H1 (cell line): ENCODE data around the gene WDR37. TPM values are rescaled to one million over a fixed set of nuclear protein-coding genes. Genes with fewer than 3 reads are reported as not detected.

Experiments
- CTCF ChIA-PET: fragments of 300-600 bp; sonication (Branson Sonifier 250); formaldehyde crosslinking; loops from one replicate; lab custom pipeline; 2021; ENCODE audit not compliant: partially characterized antibody; lab: Charles Lee
- POLR2A ChIA-PET: fragments of 300-600 bp; sonication (Branson Sonifier 250); formaldehyde crosslinking; loops from one replicate; lab custom pipeline; 2021; ENCODE audit warnings: inconsistent platforms; ENCODE audit not compliant: partially characterized antibody; lab: Charles Lee
- DNase-seq, 2 experiments: peaks; one replicate each; pipeline versions ENCODE4 v3.0.0 to v3.0.0-alpha.2; 2010 to 2022; ENCODE audit warnings: low spot score in 2 of 2, low read depth in 1 of 2, mixed read lengths in 1 of 2
- FAIRE-seq: peaks from 2 replicates; lab custom pipeline; 2011; peaks lifted over from hg19 to GRCh38; lab: Jason Lieb, UNC
- H2AFZ ChIP-seq: 2 replicates; pipeline ENCODE4 v1.8.1; 2012; ENCODE audit warnings: low read length, inconsistent platforms
- H2AK5ac ChIP-seq: 2 replicates; pipeline ENCODE4 v1.6.1; 2013; ENCODE audit warnings: low read depth, low read length
- H2BK120ac ChIP-seq: replicated peaks from 2 replicates; pipeline ENCODE3; 2013; ENCODE audit warnings: low read depth, low read length, inconsistent platforms
- H2BK12ac ChIP-seq: 2 replicates; pipeline ENCODE4 v1.6.1; 2013; ENCODE audit warnings: low read depth, low read length
- H2BK15ac ChIP-seq: 2 replicates; pipeline ENCODE4 v1.6.1; 2013; ENCODE audit warnings: low read length
- H2BK20ac ChIP-seq: 2 replicates; pipeline ENCODE4 v1.6.1; 2013; ENCODE audit warnings: low read length
- H2BK5ac ChIP-seq: 2 replicates; pipeline ENCODE4 v1.6.1; 2013; ENCODE audit warnings: low read depth, low read length
- H3K14ac ChIP-seq: 2 replicates; pipeline ENCODE4 v1.6.1; 2013; ENCODE audit warnings: inconsistent platforms; ENCODE audit not compliant: insufficient read length
- H3K18ac ChIP-seq: 2 replicates; pipeline ENCODE4 v1.6.1; 2013; ENCODE audit warnings: low read length; ENCODE audit errors: extremely low read depth
- H3K23ac ChIP-seq: 2 replicates; pipeline ENCODE4 v1.6.1; 2013; ENCODE audit warnings: inconsistent platforms; ENCODE audit not compliant: insufficient read length
- H3K23me2 ChIP-seq: 2 replicates; pipeline ENCODE4 v1.6.1; 2013; ENCODE audit warnings: low read depth, low read length
- H3K27ac ChIP-seq: 2 replicates; pipeline ENCODE4 v1.6.1; 2011; ENCODE audit warnings: low read depth, low read length, inconsistent platforms
- H3K27me3 ChIP-seq, 4 experiments: replicated peaks in 1 of 4; 1 replicate in 1 of 4; 2 replicates in 3 of 4; pipeline versions ENCODE4 v1.6.1 to v1.8.1; 2011 to 2013; ENCODE audit warnings: low read length in 3 of 4, mild to moderate bottlenecking in 3 of 4, inconsistent platforms in 2 of 4, mixed read lengths in 2 of 4, moderate library complexity in 1 of 4; ENCODE audit not compliant: control insufficient read depth in 3 of 4, insufficient read depth in 3 of 4; ENCODE audit errors: extremely low read depth in 1 of 4
- H3K36me3 ChIP-seq, 4 experiments: 2 replicates each; pipeline versions ENCODE4 v1.6.1 to v1.8.1; 2011 to 2013; ENCODE audit warnings: mild to moderate bottlenecking in 4 of 4, low read length in 3 of 4, moderate library complexity in 2 of 4, control low read depth in 1 of 4, inconsistent platforms in 1 of 4; ENCODE audit not compliant: insufficient read depth in 4 of 4, control insufficient read depth in 2 of 4
- H3K4ac ChIP-seq: replicated peaks from 2 replicates; pipeline ENCODE3; 2013; ENCODE audit warnings: low read length, low read depth, mixed read lengths, inconsistent platforms; ENCODE audit not compliant: insufficient read length
- H3K4me1 ChIP-seq, 4 experiments: replicated peaks in 1 of 4; 1 replicate in 1 of 4; 2 replicates in 3 of 4; pipeline versions ENCODE4 v1.6.1 to v1.8.1; 2011 to 2013; ENCODE audit warnings: low read length in 3 of 4, inconsistent platforms in 2 of 4, mixed read lengths in 1 of 4; ENCODE audit not compliant: insufficient read depth in 4 of 4, control insufficient read depth in 3 of 4
- H3K4me2 ChIP-seq, 2 experiments: 2 replicates each; pipeline versions ENCODE4 v1.6.1 to v1.8.1; 2011 to 2013; ENCODE audit warnings: low read depth in 2 of 2, low read length in 2 of 2, control low read depth in 1 of 2, inconsistent platforms in 1 of 2, mild to moderate bottlenecking in 1 of 2; ENCODE audit not compliant: insufficient read depth in 1 of 2
- H3K4me3 ChIP-seq, 4 experiments: fragments of 200-600, 300-600 bp in 1 of 4; sonication (generic), shearing (Covaris generic), sonication (Bioruptor Twin) in 1 of 4; 2 replicates each; pipeline versions ENCODE4 v1.5.1 to v1.8.1; 2011 to 2016; ENCODE audit warnings: low read length in 4 of 4, low read depth in 3 of 4, control low read depth in 2 of 4, inconsistent platforms in 2 of 4, mild to moderate bottlenecking in 2 of 4, mixed read lengths in 1 of 4, moderate library complexity in 1 of 4; ENCODE audit not compliant: insufficient read depth in 2 of 4; ENCODE audit errors: extremely low read depth in 1 of 4
- H3K56ac ChIP-seq: replicated peaks from 2 replicates; pipeline ENCODE3; 2013; ENCODE audit warnings: low read depth, mild to moderate bottlenecking, mixed read lengths, low read length, inconsistent platforms; ENCODE audit not compliant: insufficient read length
- H3K79me1 ChIP-seq: 2 replicates; pipeline ENCODE4 v1.6.1; 2013; ENCODE audit warnings: low read depth, low read length, control low read depth
- H3K79me2 ChIP-seq, 2 experiments: 2 replicates each; pipeline versions ENCODE4 v1.6.1 to v1.8.1; 2012 to 2013; ENCODE audit warnings: low read length in 2 of 2, mild to moderate bottlenecking in 2 of 2, inconsistent platforms in 1 of 2; ENCODE audit not compliant: insufficient read depth in 2 of 2, control insufficient read depth in 1 of 2
- H3K9ac ChIP-seq, 4 experiments: replicated peaks in 1 of 4; 1 replicate in 1 of 4; 2 replicates in 3 of 4; pipeline versions ENCODE4 v1.6.1 to v1.8.1; 2011 to 2013; ENCODE audit warnings: low read depth in 3 of 4, low read length in 3 of 4, control low read depth in 2 of 4, mild to moderate bottlenecking in 2 of 4, moderate library complexity in 2 of 4, inconsistent platforms in 1 of 4; ENCODE audit errors: extremely low read depth in 1 of 4
- H3K9me3 ChIP-seq, 2 experiments: 2 replicates each; pipeline versions ENCODE4 v1.6.1 to v1.8.1; 2012 to 2013; ENCODE audit warnings: mild to moderate bottlenecking in 2 of 2, moderate library complexity in 2 of 2, control low read depth in 1 of 2, inconsistent platforms in 1 of 2, low read depth in 1 of 2, low read length in 1 of 2, mixed read lengths in 1 of 2; ENCODE audit not compliant: insufficient read depth in 2 of 2
- H4K20me1 ChIP-seq, 2 experiments: replicated peaks in 1 of 2; 2 replicates each; pipeline versions ENCODE3 to v1.8.1; 2011 to 2013; ENCODE audit warnings: inconsistent platforms in 2 of 2, low read length in 2 of 2, mild to moderate bottlenecking in 1 of 2; ENCODE audit not compliant: insufficient read depth in 2 of 2, control insufficient read depth in 1 of 2
- H4K5ac ChIP-seq: 2 replicates; pipeline ENCODE4 v1.6.1; 2013; ENCODE audit warnings: low read length, low read depth, mixed read lengths, inconsistent platforms; ENCODE audit not compliant: insufficient read length
- H4K8ac ChIP-seq: 2 replicates; pipeline ENCODE4 v1.8.0; 2013; ENCODE audit warnings: mild to moderate bottlenecking, moderate library complexity, low read length, inconsistent platforms; ENCODE audit not compliant: insufficient read depth; ENCODE audit errors: extremely low read depth
- H4K91ac ChIP-seq: replicated peaks from 2 replicates; pipeline ENCODE3; 2013; ENCODE audit warnings: low read length, mixed read lengths, inconsistent platforms; ENCODE audit not compliant: insufficient read length
- CHD1 ChIP-seq: IDR thresholded peaks from 2 replicates; pipeline ENCODE4 v1.6.1; 2012; ENCODE audit warnings: low read depth, low read length, improper control_type of control experiment
- EZH2 ChIP-seq: fragments of 200-600 bp; sonication (generic); IDR thresholded peaks from 2 replicates; pipeline ENCODE4 v1.7.1; 2012; ENCODE audit warnings: low read depth, mild to moderate bottlenecking, moderate library complexity, low read length, inconsistent platforms; ENCODE audit not compliant: severe bottlenecking
- FOSL1 ChIP-seq: IDR thresholded peaks from 2 replicates; pipeline ENCODE4 v1.6.1; 2011; ENCODE audit warnings: mild to moderate bottlenecking, low read depth, low read length, moderate library complexity; ENCODE audit not compliant: insufficient read depth
- MAFK ChIP-seq: IDR thresholded peaks from 2 replicates; pipeline ENCODE4 v1.6.1; 2012; ENCODE audit warnings: low read depth, mild to moderate bottlenecking, improper control_type of control experiment, low read length
- NANOG ChIP-seq: IDR thresholded peaks from 2 replicates; pipeline ENCODE4 v1.6.1; 2011; ENCODE audit warnings: low read length, low read depth, mild to moderate bottlenecking, inconsistent platforms; ENCODE audit not compliant: insufficient read depth, poor library complexity, severe bottlenecking
- POLR2A ChIP-seq, 2 experiments: IDR thresholded peaks; 1 replicate in 1 of 2; 2 replicates in 1 of 2; pipeline ENCODE4 v1.6.1; 2011; ENCODE audit warnings: low read depth in 2 of 2, low read length in 2 of 2, mild to moderate bottlenecking in 2 of 2; ENCODE audit errors: control extremely low read depth in 1 of 2
- SIN3A ChIP-seq, 2 experiments: IDR thresholded peaks in 1 of 2; conservative IDR thresholded peaks in 1 of 2; 2 replicates each; pipeline ENCODE4 v1.6.1; 2011 to 2012; ENCODE audit warnings: low read length in 2 of 2, improper control_type of control experiment in 1 of 2, low read depth in 1 of 2, mild to moderate bottlenecking in 1 of 2
- SIRT6 ChIP-seq: IDR thresholded peaks from one replicate; pipeline ENCODE4 v1.7.1; 2012; ENCODE audit warnings: low read length, inconsistent platforms
- SP4 ChIP-seq: IDR thresholded peaks from 2 replicates; pipeline ENCODE4 v1.6.1; 2012; ENCODE audit warnings: low read length, inconsistent platforms
- SRF ChIP-seq: IDR thresholded peaks from 2 replicates; pipeline ENCODE4 v1.6.1; 2011; ENCODE audit warnings: mild to moderate bottlenecking, low read depth, low read length, moderate library complexity
- SUZ12 ChIP-seq: fragments of 200-600 bp; sonication (generic); IDR thresholded peaks from 2 replicates; pipeline ENCODE4 v1.6.1; 2012; ENCODE audit warnings: mild to moderate bottlenecking, inconsistent platforms, low read length, moderate library complexity, mixed read lengths
- ZNF274 ChIP-seq: IDR thresholded peaks from 2 replicates; pipeline ENCODE4 v1.7.0; 2012; ENCODE audit warnings: low read length, borderline replicate concordance; ENCODE audit errors: extremely low read depth
- WGBS, 2 experiments: shearing (Covaris generic) in 1 of 2; methylation state at CpG; one replicate each; pipeline versions ENCODE4 v1.1.6 to v1.1.7; 2013 to 2015; ENCODE audit warnings: low lambda C conversion rate in 2 of 2, mixed read lengths in 2 of 2, inconsistent platforms in 1 of 2, low coverage in 1 of 2, missing lambda C conversion rate in 1 of 2; ENCODE audit not compliant: insufficient replicate concordance in 2 of 2, insufficient coverage in 1 of 2, insufficient read length in 1 of 2; ENCODE audit errors: extremely low coverage in 1 of 2, missing lambda C conversion rate in 1 of 2; 5-methylcytosine and 5-hydroxymethylcytosine counted together
- polyA plus RNA-seq, 7 experiments: library from polyadenylated mRNA; depleted of rRNA in 3 of 7; stranded (reverse) in 5 of 7; unstranded in 2 of 7; fragments of >200 nt in 5 of 7; fragments of 200-250 nt in 2 of 7; gene quantifications; 1 replicate in 5 of 7; 2 replicates in 1 of 7; 4 replicates in 1 of 7; pipeline versions ENCODE4 v1.2.1 to v1.2.3, GENCODE V29; 2011 to 2013; ENCODE audit warnings: missing spikeins in 2 of 7, mixed read lengths in 2 of 7
- total RNA-seq: library from RNA; stranded (reverse); fragmentation: NEBNext Ultra II Directional; extraction: Animal tissue kit (Norgen Biotek cat#: 25700); gene quantifications from 2 replicates; pipeline ENCODE4 v1.2.1, GENCODE V29; 2021

WDR37 gene
- total and polyA plus RNA-seq, 2 of the 8 experiments (the other 6 are each of a cell fraction or from before 2014, with no cell fraction given), result 9.6 to 12.0 TPM

- Histone ChIP-seq H2AK5ac (no peak overlapping the region), H3K18ac (no peak overlapping the region), H4K8ac (no peak overlapping the region), H3K79me1 (no peaks in the 10 kb centered on the region), H3K79me2 (no peaks in the 10 kb centered on the region), H3K4ac (no peak overlapping the region), H2BK120ac (no peak overlapping the region), H3K23me2 (no peaks in the 10 kb centered on the region), H2BK5ac (no peak overlapping the region), H3K4me2 (no peak overlapping the region), H3K56ac (no peak overlapping the region), H4K91ac (no peak overlapping the region), H3K9me3 (peaks cover 0 to under 1% of the 10 kb centered on the region in 2 experiments; a peak in 1 of 4 replicates), H3K14ac (no peak overlapping the region), H2BK12ac (no peak overlapping the region), H3K4me1 (no peaks in the 10 kb centered on the region), H3K36me3 (no peaks in the 10 kb centered on the region), H4K5ac (no peak overlapping the region), H3K9ac (no peak overlapping the region), H3K27ac (no peak overlapping the region), H2BK20ac (no peak overlapping the region), H2BK15ac (no peak overlapping the region), H3K23ac (no peak overlapping the region), H4K20me1 (peaks cover 0 to 4% of the 10 kb centered on the region in 2 experiments), H3K27me3 (peaks cover 0 to 2% (median 0%) of the 10 kb centered on the region in 4 experiments; a peak in 2 of 7 replicates), H2AFZ (no peak overlapping the region), H3K4me3 (no peak overlapping the region)
- POLR2A ChIA-PET, result no interaction called here
- FAIRE-seq, result no peak
- DNase-seq, result peak in 1 of 2 experiments; percentile 33
- CTCF ChIA-PET, result interaction anchor here (1.1 to 1.3 kb wide), 3 partner anchors 21 to 30 kb away, joined by 3 to 4 read pairs (median 3); no protein-coding TSS in a partner anchor
- 80% methylated on average over 15 of the region's 15 CpGs; no CpG with 5 or more reads in 1 of the 2 experiments for WGBS, 2 experiments
- TF ChIP-seq FOSL1 (no peak), ZNF274 (no peak), SRF (no peak), NANOG (no peak), POLR2A (IDR thresholded peaks at IDR 0.05; ENCODE audit: control extremely low read depth in 1 of 2, low read depth in 2 of 2, low read length in 2 of 2) (no peak), CHD1 (no peak), SUZ12 (no peak), EZH2 (no peak), MAFK (no peak), SP4 (no peak), SIRT6 (no peak), SIN3A (conservative IDR thresholded peaks at IDR 0.05 in 1 of 2, IDR thresholded peaks at IDR 0.05 in 1 of 2; ENCODE audit: low read depth in 1 of 2, low read length in 2 of 2) (no peak)
Observed at GRCh38 chr10:1151076-1152033, 95.2 kb downstream of the WDR37 start.
